ENCODE data around the gene ENPP1. TPM values are rescaled to one million over a fixed set of nuclear protein-coding genes. Genes with fewer than 3 reads are reported as not detected.

The ENPP1 gene
- total RNA-seq, 1 donor: 16.3 TPM

DNA sequence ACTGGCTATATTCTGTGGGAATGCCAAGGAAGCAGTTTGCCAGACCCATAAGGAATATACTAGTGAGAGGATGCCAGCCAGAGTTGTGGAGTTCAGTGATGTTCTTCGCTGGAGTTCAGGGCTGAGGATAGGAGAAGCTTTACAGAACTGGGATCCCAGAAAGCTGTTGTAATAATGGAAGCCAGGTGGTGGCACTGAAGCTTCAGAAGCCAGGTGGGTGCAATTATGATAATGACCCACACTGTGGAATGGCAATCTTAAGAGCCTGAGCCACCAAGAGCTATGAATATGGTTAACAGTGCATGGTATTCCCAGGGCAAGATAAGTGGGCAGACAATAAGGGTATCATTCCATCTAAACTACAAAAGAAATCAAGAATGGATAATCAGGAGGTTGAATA, 25.1 kb upstream of the ENPP1 start:
- Histone ChIP-seq H3K36me3 (ENCODE audit: insufficient read depth, low read length) (no peaks in the 10 kb centered on the region), H3K4me1 (ENCODE audit: insufficient read depth, low read length) (peaks cover 6% of the 10 kb centered on the region)
- no peak for DNase-seq (ENCODE audit: insufficient read length, low spot score, missing footprints)

DNA sequence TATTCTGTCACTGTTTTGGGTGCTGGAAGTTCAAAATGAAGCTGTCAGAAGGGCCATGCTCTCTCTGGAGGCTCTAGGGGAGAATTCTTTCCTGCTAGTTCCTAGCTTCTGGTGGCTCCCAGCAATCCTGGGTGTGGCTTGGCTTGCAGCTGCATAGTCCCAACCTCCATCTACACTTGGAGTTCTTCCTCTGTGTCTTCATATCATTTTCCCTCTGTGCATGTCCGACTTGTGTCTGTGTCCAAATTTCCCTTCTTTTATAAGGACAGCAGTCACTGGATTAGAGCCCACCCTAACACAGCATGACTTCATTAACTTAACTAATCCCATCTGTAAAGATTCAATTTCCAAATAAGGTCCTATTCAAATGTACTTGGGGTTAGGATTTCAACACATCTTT, 23.3 kb upstream of the ENPP1 start:
- Histone ChIP-seq H4K20me1 (ENCODE audit: insufficient read depth, low read length) (no peaks in the 10 kb centered on the region), H2AFZ (ENCODE audit: low read length) (no peak overlapping the region), H3K4me2 (ENCODE audit: insufficient read depth, low read length) (no peak overlapping the region), H3K27ac (ENCODE audit: low read depth, low read length) (no peak overlapping the region), H3K4me3 (ENCODE audit: insufficient read depth, low read length) (no peak overlapping the region), H3K4me1 (ENCODE audit: insufficient read depth, low read length) (peaks cover 24% of the 10 kb centered on the region), H3K36me3 (ENCODE audit: insufficient read depth, low read length) (no peaks in the 10 kb centered on the region), H3K79me2 (ENCODE audit: insufficient read depth, low read length) (no peaks in the 10 kb centered on the region), H3K27me3 (ENCODE audit: insufficient read depth, low read length) (no peaks in the 10 kb centered on the region), H3K9me3 (ENCODE audit: low read depth, low read length) (no peaks in the 10 kb centered on the region)
- DNase-seq (ENCODE audit: insufficient read length, low spot score, missing footprints): no peak
- TF ChIP-seq, protein P1, sequence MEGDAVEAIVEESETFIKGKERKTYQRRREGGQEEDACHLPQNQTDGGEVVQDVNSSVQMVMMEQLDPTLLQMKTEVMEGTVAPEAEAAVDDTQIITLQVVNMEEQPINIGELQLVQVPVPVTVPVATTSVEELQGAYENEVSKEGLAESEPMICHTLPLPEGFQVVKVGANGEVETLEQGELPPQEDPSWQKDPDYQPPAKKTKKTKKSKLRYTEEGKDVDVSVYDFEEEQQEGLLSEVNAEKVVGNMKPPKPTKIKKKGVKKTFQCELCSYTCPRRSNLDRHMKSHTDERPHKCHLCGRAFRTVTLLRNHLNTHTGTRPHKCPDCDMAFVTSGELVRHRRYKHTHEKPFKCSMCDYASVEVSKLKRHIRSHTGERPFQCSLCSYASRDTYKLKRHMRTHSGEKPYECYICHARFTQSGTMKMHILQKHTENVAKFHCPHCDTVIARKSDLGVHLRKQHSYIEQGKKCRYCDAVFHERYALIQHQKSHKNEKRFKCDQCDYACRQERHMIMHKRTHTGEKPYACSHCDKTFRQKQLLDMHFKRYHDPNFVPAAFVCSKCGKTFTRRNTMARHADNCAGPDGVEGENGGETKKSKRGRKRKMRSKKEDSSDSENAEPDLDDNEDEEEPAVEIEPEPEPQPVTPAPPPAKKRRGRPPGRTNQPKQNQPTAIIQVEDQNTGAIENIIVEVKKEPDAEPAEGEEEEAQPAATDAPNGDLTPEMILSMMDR (IDR thresholded peaks at IDR 0.05; ENCODE audit: extremely low read depth, low read depth, low read length): no peak

More for the DNA sequence above, 25.1 kb upstream of the ENPP1 start:
- no peak overlapping the region for H3K27ac ChIP-seq (ENCODE audit: low read depth, low read length)
- no peaks in the 10 kb centered on the region for H3K79me2 ChIP-seq (ENCODE audit: insufficient read depth, low read length)
- H4K20me1 ChIP-seq (ENCODE audit: insufficient read depth, low read length): no peaks in the 10 kb centered on the region
- H3K27me3 ChIP-seq (ENCODE audit: insufficient read depth, low read length): no peaks in the 10 kb centered on the region
- no peak overlapping the region for H2AFZ ChIP-seq (ENCODE audit: low read length)
- no peak overlapping the region for H3K4me3 ChIP-seq (ENCODE audit: insufficient read depth, low read length)
- TF ChIP-seq, protein P1 (IDR thresholded peaks at IDR 0.05; ENCODE audit: extremely low read depth, low read depth, low read length): no peak
- no peaks in the 10 kb centered on the region for H3K9me3 ChIP-seq (ENCODE audit: low read depth, low read length)
- H3K4me2 ChIP-seq (ENCODE audit: insufficient read depth, low read length): no peak overlapping the region

DNA sequence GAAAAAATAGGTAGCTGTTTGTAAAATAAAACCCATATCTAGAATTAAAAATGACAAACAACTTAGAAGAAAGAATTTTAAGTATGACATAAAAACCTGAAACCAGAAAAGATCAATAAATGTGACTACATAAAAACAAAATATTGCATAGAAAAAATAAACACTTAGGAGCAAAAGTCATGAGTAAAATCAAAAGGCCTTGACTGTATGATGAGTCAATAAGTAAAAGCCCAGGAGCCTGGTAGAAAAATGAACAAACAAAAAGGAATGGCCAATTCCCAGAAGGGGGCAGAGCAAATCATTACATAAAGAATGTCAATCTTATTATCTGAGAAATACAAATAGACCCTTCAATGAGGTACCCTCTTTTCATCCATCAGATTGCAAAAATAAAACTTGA, 20.7 kb upstream of the ENPP1 start:
- peaks cover 24% of the 10 kb centered on the region for H3K4me1 ChIP-seq (ENCODE audit: insufficient read depth, low read length)
- H3K27ac ChIP-seq (ENCODE audit: low read depth, low read length): no peak overlapping the region
- no peaks in the 10 kb centered on the region for H3K27me3 ChIP-seq (ENCODE audit: insufficient read depth, low read length)
- H4K20me1 ChIP-seq (ENCODE audit: insufficient read depth, low read length): no peaks in the 10 kb centered on the region
- TF ChIP-seq, protein P1 (IDR thresholded peaks at IDR 0.05; ENCODE audit: extremely low read depth, low read depth, low read length): no peak
- no peak for DNase-seq (ENCODE audit: insufficient read length, low spot score, missing footprints)
- no peak overlapping the region for H3K4me2 ChIP-seq (ENCODE audit: insufficient read depth, low read length)
- H3K36me3 ChIP-seq (ENCODE audit: insufficient read depth, low read length): no peaks in the 10 kb centered on the region
- H3K9me3 ChIP-seq (ENCODE audit: low read depth, low read length): no peaks in the 10 kb centered on the region
- no peak overlapping the region for H2AFZ ChIP-seq (ENCODE audit: low read length)
- H3K79me2 ChIP-seq (ENCODE audit: insufficient read depth, low read length): no peaks in the 10 kb centered on the region
- no peak overlapping the region for H3K4me3 ChIP-seq (ENCODE audit: insufficient read depth, low read length)

DNA sequence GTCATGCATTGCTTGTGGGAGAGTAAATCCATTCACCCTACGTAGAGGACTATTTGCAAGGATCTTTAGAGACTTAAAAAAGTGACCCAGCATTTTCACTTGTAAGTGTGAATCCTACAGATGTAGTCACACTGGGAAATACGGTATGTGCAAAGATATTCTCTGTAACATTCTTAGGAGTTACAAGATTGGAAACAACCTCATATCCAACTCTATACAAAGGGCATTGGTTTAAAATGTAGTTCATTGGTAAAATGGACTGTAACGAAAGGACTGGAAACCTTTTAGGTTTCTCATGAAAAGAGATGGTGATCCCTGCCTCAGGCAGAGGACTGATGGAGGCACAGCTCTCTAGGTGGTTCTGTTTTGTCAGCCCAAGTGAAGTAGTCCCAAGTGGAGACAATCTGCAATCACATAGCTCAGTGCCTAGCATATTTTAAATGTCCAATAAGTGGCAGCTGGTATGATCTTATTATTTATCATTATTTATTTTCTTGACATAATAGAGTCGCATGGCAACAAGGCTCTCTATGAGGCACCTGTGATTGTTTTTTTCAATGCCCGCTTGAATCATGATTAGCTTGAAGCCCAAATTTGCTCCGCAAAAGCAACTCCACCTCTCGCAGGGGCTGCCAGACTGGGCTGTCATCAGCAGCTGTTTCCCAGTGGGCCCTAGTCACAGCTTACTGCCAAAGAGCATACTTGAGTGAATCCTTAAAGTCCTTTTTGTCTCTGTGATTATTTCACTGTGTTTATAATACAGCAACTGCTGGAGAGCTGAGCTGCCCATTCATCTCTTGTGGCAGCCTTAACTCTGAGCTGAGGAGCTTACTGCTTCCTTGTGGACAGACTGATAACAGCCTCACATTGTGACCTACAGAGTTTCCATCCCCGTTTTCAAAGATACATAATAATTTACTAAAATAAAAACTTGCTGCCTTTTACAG, 19.8 kb upstream of the ENPP1 start:
- Histone ChIP-seq H3K36me3 (ENCODE audit: insufficient read depth, low read length) (no peaks in the 10 kb centered on the region), H3K27me3 (ENCODE audit: insufficient read depth, low read length) (no peaks in the 10 kb centered on the region), H4K20me1 (ENCODE audit: insufficient read depth, low read length) (no peaks in the 10 kb centered on the region), H3K79me2 (ENCODE audit: insufficient read depth, low read length) (no peaks in the 10 kb centered on the region), H3K9me3 (ENCODE audit: low read depth, low read length) (no peaks in the 10 kb centered on the region), H3K4me2 (ENCODE audit: insufficient read depth, low read length) (peak overlapping the region; percentile 51), H2AFZ (ENCODE audit: low read length) (peak overlapping the region; percentile 69), H3K4me1 (ENCODE audit: insufficient read depth, low read length) (peaks cover 24% of the 10 kb centered on the region), H3K4me3 (ENCODE audit: insufficient read depth, low read length) (no peak overlapping the region), H3K27ac (ENCODE audit: low read depth, low read length) (peak overlapping the region; percentile 43)
- peak; percentile 69 for DNase-seq (ENCODE audit: insufficient read length, low spot score, missing footprints)
- TF ChIP-seq, protein P1 (IDR thresholded peaks at IDR 0.05; ENCODE audit: extremely low read depth, low read depth, low read length): peak; percentile 55
